ENCODE measurements around the gene MIA.
A peak's percentile ranks its signal among the peaks of the same experiment; 100 is the strongest.
"Not testable (repeated sequence)": the region's sequence is repeated elsewhere in the genome, so short reads cannot be mapped to it uniquely, and the experiment has no call there.

MIA gene

GRCh38 chr19:40774916-40775631 lies at the start of gene MIA:
Gene MIA, plus strand, starts transcription at chr19:40775521. Its CDS starts 22 bp downstream, at chr19:40775543.
- no peak for DNase-seq

DNA sequence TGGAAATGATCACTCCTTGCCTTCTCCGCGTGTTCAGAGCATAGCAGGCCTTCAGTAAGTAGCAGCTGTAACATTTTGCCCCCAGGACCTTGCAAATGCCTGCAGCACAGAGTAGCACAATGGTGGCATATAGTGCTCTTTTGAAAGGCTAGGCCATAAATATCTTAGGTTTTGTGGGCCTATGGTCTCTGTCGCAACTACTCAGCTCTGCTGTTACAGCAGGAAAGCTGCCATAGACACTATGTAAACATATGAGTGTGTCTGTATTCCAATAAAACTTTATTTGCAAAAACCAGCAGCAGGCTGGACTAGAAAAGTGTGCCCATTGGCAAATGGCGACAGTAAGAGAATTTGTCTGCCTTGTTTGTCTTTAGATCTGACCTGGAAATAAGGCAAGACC lies 49.0 kb upstream of the MIA start:
- DNase-seq = no peak

DNA sequence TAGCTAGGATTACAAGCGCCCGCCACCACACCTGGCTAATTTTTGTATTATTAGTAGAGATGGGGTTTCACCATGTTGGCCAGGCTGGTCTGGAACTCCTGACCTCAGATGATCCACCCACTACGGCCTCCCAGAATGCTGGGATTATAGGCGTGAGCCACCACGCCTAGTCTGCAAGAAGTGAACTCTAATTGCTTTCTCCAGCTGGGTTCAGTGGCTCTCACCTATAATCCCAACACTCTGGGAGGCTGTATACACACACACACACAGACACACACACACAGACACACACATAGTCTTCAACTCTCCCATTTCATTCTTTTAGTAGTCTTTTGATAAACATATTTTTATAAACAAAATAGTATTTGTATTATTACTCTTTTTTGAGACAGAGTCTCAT lies 45.3 kb upstream of the MIA start:
- DNase-seq = not testable (repeated sequence)

GRCh38 chr19:40732304-40732703 lies 43.0 kb upstream of the MIA start:
- DNase-seq = not testable (repeated sequence)

DNA sequence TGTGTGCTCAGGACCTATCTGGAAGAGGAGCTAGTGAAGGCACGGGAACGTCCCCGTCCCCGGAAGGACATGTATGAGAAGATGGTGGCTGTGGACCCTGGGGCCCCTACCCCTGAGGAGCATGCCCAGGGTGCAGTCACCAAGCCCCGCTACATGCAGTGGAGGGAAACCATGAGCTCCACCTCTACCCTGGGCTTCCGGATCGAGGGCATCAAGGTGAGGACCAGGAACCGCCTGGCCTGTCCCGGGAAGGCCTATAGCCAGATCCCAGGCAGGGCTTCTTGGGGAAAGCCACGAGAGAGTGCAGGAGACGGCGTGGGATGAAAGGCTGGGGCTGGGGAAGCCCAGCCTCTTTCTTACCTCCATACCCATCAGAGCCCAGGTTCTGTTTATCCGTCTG lies 42.2 kb upstream of the MIA start:
- no peak for DNase-seq

GRCh38 chr19:40735013-40735771 lies 40.1 kb upstream of the MIA start:
- DNase-seq = no peak

DNA sequence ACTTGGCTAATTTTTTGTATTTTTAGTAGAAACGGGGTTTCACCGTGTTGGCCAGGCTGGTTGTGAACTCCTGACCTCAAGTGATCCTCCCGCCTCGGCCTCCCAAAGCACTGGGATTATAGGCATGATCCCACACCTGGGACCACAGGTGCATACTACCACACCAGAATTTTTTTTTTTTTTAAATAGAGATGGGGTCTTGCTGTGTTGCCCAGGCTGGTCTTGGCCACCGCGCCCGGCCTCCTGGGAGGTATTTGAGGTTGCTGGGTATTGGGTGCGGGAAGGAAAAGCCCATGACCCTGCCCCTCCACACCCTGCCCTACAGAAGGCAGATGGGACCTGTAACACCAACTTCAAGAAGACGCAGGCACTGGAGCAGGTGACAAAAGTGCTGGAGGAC lies 38.7 kb upstream of the MIA start:
- DNase-seq = no peak

- DNase-seq = no peak
These were observed 38.1 kb upstream of the MIA start for GRCh38 chr19:40737102-40737644.

GRCh38 chr19:40739030-40739839 lies 36.1 kb upstream of the MIA start:
- no peak for DNase-seq

- no peak for DNase-seq
These were observed 35.2 kb upstream of the MIA start for GRCh38 chr19:40739871-40740703.

DNA sequence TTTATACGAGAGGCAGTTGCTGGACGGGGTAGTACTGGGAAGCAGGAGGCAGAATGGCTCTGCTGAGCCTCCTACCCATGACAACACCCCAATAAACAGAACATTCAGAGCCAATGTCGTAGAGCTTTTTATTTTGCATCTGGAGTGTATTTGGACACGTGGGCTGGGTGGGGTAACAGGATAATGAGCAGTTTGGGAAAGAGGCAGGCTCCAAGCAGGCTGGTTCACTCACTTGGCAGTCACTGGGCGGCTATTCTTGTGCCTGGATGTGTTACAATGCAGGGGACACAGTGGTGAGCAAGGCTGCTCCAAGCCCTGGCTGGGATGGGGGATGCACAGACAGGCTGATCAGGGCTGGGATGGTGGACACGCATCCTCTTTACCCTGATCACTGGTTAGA lies 34.6 kb upstream of the MIA start:
- DNase-seq = no peak

DNA sequence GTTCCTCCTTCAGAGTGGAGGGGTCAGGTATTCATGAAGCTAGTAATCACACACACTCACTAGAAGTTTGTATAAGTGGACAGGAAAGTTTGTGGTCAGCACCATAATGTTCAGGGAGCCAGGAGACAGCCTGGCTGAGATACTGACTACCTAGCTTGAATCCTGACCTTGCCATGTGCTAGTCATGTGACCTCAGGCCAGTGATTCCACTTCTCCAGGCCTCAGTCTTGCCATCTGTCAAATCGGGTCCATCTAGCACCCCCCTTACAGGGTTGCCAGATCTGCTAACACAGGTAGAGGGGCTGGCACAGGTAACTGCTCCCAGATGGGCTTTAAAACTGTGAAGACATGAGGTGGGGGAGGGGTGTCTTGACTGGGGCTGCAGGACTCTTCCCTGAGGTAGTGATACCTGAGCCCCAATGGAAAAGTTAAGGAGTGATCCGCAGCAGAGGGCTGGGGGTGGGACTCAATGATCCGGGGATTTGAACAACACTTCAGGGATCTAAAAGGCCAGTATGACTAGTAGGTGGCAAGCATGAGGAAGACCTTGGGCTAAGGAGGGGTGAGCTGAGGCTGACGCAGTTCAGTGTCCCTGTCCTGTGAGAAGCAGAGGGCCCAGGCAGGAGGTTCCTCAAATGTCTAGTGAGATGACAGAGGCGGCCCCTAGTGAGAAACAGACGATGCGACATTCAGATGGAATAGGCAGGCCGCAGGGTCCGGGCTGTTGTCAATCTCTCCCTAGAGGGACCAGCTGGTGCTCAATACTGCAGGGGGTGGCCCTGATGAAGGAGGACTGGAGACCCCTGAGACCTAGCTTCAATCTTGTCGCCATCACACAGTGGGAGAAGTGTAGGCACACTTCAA lies 33.6 kb upstream of the MIA start:
- no peak for DNase-seq

DNA sequence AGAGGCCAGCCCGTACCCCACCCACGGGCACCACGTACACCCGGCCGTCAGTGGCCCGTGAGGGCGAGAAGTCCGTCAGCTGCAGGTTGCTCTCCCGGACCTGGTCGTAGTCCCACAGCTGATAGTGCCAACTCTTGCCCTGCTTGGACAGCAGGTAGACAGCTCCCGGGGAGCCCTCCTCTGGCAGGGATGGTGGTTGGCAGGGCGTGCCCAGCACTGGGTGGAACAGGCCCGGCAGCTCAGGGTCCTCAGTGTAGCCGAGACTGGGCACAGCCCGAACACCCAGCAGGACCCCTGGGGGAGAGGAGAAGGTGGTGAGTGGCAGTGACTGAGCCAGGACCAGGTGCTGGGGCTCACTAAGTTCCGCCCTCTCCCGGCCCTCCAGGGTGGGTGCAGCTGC lies 32.8 kb upstream of the MIA start:
- no peak for DNase-seq

DNA sequence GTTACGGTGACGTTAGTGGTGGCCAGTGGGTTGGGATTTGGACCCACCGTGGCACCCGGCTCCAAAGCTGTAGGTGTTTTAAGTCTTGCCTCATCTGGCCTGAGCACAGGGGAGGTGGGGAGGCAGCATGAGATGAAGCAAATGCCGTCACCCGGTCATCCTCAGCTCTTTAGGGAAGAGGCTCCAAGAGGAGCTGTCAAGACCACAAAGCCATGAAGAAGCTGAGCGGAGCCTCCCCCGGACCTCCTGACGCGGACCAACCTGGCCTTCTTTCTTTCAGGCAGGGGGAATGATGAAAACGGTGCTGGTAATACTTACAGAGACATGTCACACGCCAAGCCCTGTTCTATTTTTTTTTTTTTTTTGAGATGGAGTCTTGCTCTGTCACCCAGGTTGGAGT lies 32.4 kb upstream of the MIA start:
- no peak for DNase-seq

- DNase-seq = no peak
These were observed 31.4 kb upstream of the MIA start for GRCh38 chr19:40743926-40744325.

DNA sequence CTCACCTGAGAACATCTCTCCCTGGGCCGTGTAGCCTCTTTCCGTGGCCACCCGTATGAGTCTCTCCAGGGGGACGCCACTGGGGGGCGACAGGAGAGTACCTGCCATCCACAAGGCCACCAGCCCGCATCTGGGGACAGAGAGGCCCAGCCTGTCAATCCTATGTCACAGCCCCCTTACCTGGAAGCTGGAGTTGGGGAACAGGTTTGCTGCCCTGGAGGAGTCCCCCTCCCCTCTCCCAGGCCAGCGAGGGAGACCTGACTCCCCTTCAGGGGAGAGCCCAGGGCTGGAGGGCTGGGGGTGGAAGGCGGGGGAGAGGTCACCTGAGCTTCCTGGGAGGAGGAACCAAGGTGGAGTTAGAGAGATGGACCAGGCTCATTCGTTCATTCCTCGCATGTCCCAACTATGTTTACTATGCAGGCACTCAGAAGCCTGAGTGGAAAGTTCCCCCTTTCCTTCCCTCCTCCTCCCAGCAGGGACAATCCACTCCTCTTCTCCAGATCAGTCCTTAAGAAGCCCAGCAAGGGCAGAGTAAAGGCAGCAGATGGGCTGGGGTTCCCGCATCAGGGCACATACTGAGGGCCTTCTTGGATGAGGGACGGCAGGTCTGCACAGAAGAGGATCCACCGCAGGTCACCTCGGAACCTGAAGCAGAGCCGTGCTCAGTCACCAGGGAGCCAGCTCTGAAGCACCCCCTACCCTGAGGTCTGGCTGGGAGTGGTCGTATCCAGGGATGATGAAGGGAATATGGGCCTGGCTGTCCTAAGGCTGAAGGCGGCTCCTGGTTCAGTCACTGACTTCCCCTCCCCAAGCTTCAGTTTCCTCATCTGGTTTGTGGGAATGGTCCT lies 30.5 kb upstream of the MIA start:
- peak; percentile 33 for DNase-seq

DNA sequence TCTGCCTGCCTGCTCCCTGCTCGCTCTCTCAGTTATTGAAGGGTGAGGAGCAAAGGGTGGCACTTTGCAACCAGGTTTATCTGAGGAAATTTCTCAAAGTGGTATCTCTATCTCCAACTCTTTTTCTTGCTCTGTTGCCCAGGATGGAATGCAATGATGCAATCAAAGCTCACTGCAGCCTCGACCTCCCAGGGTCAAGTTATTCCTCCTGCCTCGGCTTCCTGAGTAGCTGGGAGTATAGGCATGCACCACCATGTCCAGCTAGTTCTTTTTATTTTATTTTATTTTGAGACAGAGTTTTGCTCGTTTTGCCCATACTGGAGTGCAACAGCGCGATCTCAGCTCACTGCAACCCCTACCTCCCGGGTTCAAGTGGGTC lies 29.9 kb upstream of the MIA start:
- no peak for DNase-seq

GRCh38 chr19:40747536-40747935 lies 27.8 kb upstream of the MIA start:
- DNase-seq = no peak

- DNase-seq = peak; percentile 100
These were observed 25.1 kb upstream of the MIA start, which contains the start of gene ACTMAP for GRCh38 chr19:40750058-40750873. Gene ACTMAP, minus strand, starts transcription at chr19:40750477. Its CDS starts 674 bp downstream, at chr19:40749803.
